Measurements from ENCODE around the gene DCLK2. TPM values are rescaled to one million over a fixed set of nuclear protein-coding genes. Genes with fewer than 3 reads are reported as not detected.

DCLK2 gene
- total and polyA plus RNA-seq, 2 of the 8 experiments (the other 6 are each of a cell fraction or from before 2014, with no cell fraction given): 0.32 to 0.37 TPM

- no peak overlapping the region for H4K8ac ChIP-seq (ENCODE audit: extremely low read depth, insufficient read depth, low read length)
- H2BK20ac ChIP-seq (ENCODE audit: low read length): no peak overlapping the region
- H2BK12ac ChIP-seq (ENCODE audit: low read depth, low read length): no peak overlapping the region
- DNase-seq (ENCODE audit: low read depth in 1 of 2, low spot score in 2 of 2) (no peak), FAIRE-seq (no peak)
- no peak overlapping the region for H2BK120ac ChIP-seq (replicated peaks; ENCODE audit: low read depth, low read length)
- H3K27me3 ChIP-seq (replicated peaks in 1 of 4; ENCODE audit: control insufficient read depth in 3 of 4, extremely low read depth in 1 of 4, insufficient read depth in 3 of 4, low read length in 3 of 4): no peaks in the 10 kb centered on the region
- no peak overlapping the region for H3K14ac ChIP-seq (ENCODE audit: insufficient read length)
- no peak overlapping the region for H3K23ac ChIP-seq (ENCODE audit: insufficient read length)
- H4K5ac ChIP-seq (ENCODE audit: insufficient read length, low read depth, low read length): no peak overlapping the region
- 0 out of 4 replicates have a peak, but pooled peaks cover 0 to 7% of the 10 kb centered on the region in 2 experiments for H3K9me3 ChIP-seq (ENCODE audit: insufficient read depth in 2 of 2, low read depth in 1 of 2, low read length in 1 of 2)
- no peak overlapping the region for H2BK5ac ChIP-seq (ENCODE audit: low read depth, low read length)
- no peaks in the 10 kb centered on the region for H3K4me1 ChIP-seq (replicated peaks in 1 of 4; ENCODE audit: control insufficient read depth in 3 of 4, insufficient read depth in 4 of 4, low read length in 3 of 4)
- no peak overlapping the region for H2AK5ac ChIP-seq (ENCODE audit: low read depth, low read length)
- no peak overlapping the region for H3K18ac ChIP-seq (ENCODE audit: extremely low read depth, low read length)
- ChIA-PET POLR2A (ENCODE audit: partially characterized antibody) (no interaction called here), CTCF (ENCODE audit: partially characterized antibody) (interaction anchor here (0.7 to 2.3 kb wide), 12 partner anchors 8 to 135 kb away, joined by 3 to 10 read pairs (median 3); no protein-coding TSS in a partner anchor)
- H3K36me3 ChIP-seq (ENCODE audit: control insufficient read depth in 2 of 4, insufficient read depth in 4 of 4, low read length in 3 of 4): no peaks in the 10 kb centered on the region
- no peak overlapping the region for H3K4me2 ChIP-seq (ENCODE audit: insufficient read depth in 1 of 2, low read depth in 2 of 2, low read length in 2 of 2)
- H3K56ac ChIP-seq (replicated peaks; ENCODE audit: insufficient read length, low read depth, low read length): no peak overlapping the region
- H3K23me2 ChIP-seq (ENCODE audit: low read depth, low read length): no peaks in the 10 kb centered on the region
- H3K9ac ChIP-seq (replicated peaks in 1 of 4; ENCODE audit: extremely low read depth in 1 of 4, low read depth in 3 of 4, low read length in 3 of 4): no peak overlapping the region
- H4K20me1 ChIP-seq (replicated peaks in 1 of 2; ENCODE audit: control insufficient read depth in 1 of 2, insufficient read depth in 2 of 2, low read length in 2 of 2): no peaks in the 10 kb centered on the region
- H2BK15ac ChIP-seq (ENCODE audit: low read length): no peak overlapping the region
- H2AFZ ChIP-seq (ENCODE audit: low read length): no peak overlapping the region
- H3K79me1 ChIP-seq (ENCODE audit: low read depth, low read length): no peaks in the 10 kb centered on the region
- H3K4me3 ChIP-seq (ENCODE audit: extremely low read depth in 1 of 4, insufficient read depth in 2 of 4, low read depth in 3 of 4, low read length in 4 of 4): no peak overlapping the region
- no peak overlapping the region for H3K4ac ChIP-seq (replicated peaks; ENCODE audit: insufficient read length, low read depth, low read length)
- no peak overlapping the region for H4K91ac ChIP-seq (replicated peaks; ENCODE audit: insufficient read length, low read length)
- WGBS, 2 experiments (ENCODE audit: extremely low coverage in 1 of 2, insufficient coverage in 1 of 2, insufficient read length in 1 of 2, insufficient replicate concordance in 2 of 2, low coverage in 1 of 2, low lambda C conversion rate in 2 of 2, missing lambda C conversion rate in 1 of 2): 87% methylated on average over 1 of the region's 1 CpG; no CpG with 5 or more reads in 1 of the 2 experiments
- no peak overlapping the region for H3K27ac ChIP-seq (ENCODE audit: low read depth, low read length)
- H3K79me2 ChIP-seq (ENCODE audit: control insufficient read depth in 1 of 2, insufficient read depth in 2 of 2, low read length in 2 of 2): no peaks in the 10 kb centered on the region
- no peak for TF ChIP-seq CHD2 (IDR thresholded peaks at IDR 0.05; ENCODE audit: low read length)
- TF ChIP-seq NRF1 (IDR thresholded peaks at IDR 0.05; ENCODE audit: low read depth, low read length): no peak
- no peak for TF ChIP-seq HDAC6 (IDR thresholded peaks at IDR 0.05; ENCODE audit: low read depth, low read length)
- TF ChIP-seq TEAD4 (IDR thresholded peaks at IDR 0.05; ENCODE audit: low read depth, low read length): no peak
- TF ChIP-seq EP300 (IDR thresholded peaks at IDR 0.05; ENCODE audit: borderline replicate concordance in 1 of 2, low read depth in 2 of 2, low read length in 2 of 2): no peak
- no peak for TF ChIP-seq BCL11A (IDR thresholded peaks at IDR 0.05; ENCODE audit: low read depth in 2 of 2, low read length in 2 of 2)
- no peak for TF ChIP-seq SUZ12 (IDR thresholded peaks at IDR 0.05; ENCODE audit: low read length)
- TF ChIP-seq USF2 (IDR thresholded peaks at IDR 0.05; ENCODE audit: low read length): no peak
- no peak for TF ChIP-seq SP4 (IDR thresholded peaks at IDR 0.05; ENCODE audit: low read length)
- TF ChIP-seq BACH1 (IDR thresholded peaks at IDR 0.05; ENCODE audit: low read length): no peak
- no peak for TF ChIP-seq ZNF274 (IDR thresholded peaks at IDR 0.05; ENCODE audit: borderline replicate concordance, extremely low read depth, low read length)
- TF ChIP-seq SRF (IDR thresholded peaks at IDR 0.05; ENCODE audit: low read depth, low read length): no peak
- no peak for TF ChIP-seq GTF2F1 (IDR thresholded peaks at IDR 0.05; ENCODE audit: borderline replicate concordance, low read depth, low read length)
- TF ChIP-seq CBX5 (IDR thresholded peaks at IDR 0.05; ENCODE audit: low read depth, low read length): no peak
Measured at GRCh38 chr4:150145946-150146340, 67.7 kb downstream of the DCLK2 start.
